Measurements from ENCODE around the gene MPZL1. TPM values are rescaled to one million over a fixed set of nuclear protein-coding genes. Genes with fewer than 3 reads are reported as not detected.

Gene MPZL1
- total and polyA plus RNA-seq, 2 of the 13 experiments (the other 11 are each of a cell fraction or from before 2014, with no cell fraction given), result 38.0 to 68.7 TPM

- intact Hi-C loops (cut with micrococcal nuclease; ENCODE audit: unreplicated experiment), result no loop called here
- Histone ChIP-seq H3K9me3 (ENCODE audit: low read length) (no peaks in the 10 kb centered on the region), H3K27me3 (ENCODE audit: control insufficient read depth in 1 of 2, insufficient read depth in 2 of 2, low read length in 2 of 2) (no peaks in the 10 kb centered on the region), H3K79me2 (ENCODE audit: insufficient read depth, low read length) (no peaks in the 10 kb centered on the region), H3K4me3 (replicated peaks in 1 of 3; ENCODE audit: insufficient read depth in 1 of 3, low read depth in 2 of 3, low read length in 3 of 3) (no peak overlapping the region), H3K9ac (ENCODE audit: insufficient read depth, low read depth, low read length) (no peak overlapping the region), H2AFZ (ENCODE audit: low read length) (no peak overlapping the region), H3K4me1 (ENCODE audit: insufficient read depth, low read length) (no peaks in the 10 kb centered on the region), H3K27ac (ENCODE audit: extremely low read length, insufficient read depth, low read length) (no peak overlapping the region), H3K4me2 (ENCODE audit: low read depth, low read length) (no peak overlapping the region), H4K20me1 (ENCODE audit: insufficient read depth, low read length) (no peaks in the 10 kb centered on the region), H3K36me3 (replicated peaks in 1 of 2; ENCODE audit: control insufficient read depth in 1 of 2, insufficient read depth in 2 of 2, low read length in 2 of 2) (peaks cover 7 to 75% of the 10 kb centered on the region in 2 experiments)
- in situ Hi-C loops (cut with HindIII; ENCODE audit: extremely low pct_ligation_motif_present, low pct_unique_long_range_greater_than_20kb), result no loop called here
- WGBS (ENCODE audit: low lambda C conversion rate), result 97% methylated on average over 4 of the region's 4 CpGs
- no TSS peak for BruUV-seq (replicated peaks)
- DNase-seq (ENCODE audit: low spot score), result no peak
- POLR2A ChIA-PET, result no interaction called here
- FAIRE-seq, result no peak
- ATAC-seq, result no peak
- CTCF ChIA-PET (ENCODE audit: low intra/inter-chr PET ratio, low total read pairs), result no interaction called here
- TF ChIP-seq, protein P1, sequence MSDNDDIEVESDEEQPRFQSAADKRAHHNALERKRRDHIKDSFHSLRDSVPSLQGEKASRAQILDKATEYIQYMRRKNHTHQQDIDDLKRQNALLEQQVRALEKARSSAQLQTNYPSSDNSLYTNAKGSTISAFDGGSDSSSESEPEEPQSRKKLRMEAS (IDR thresholded peaks at IDR 0.05), result no peak
- no peak for TF ChIP-seq REL (CRISPR knock-in tag; conservative IDR thresholded peaks at IDR 0.05)
- TF ChIP-seq ETS1 (CRISPR knock-in tag; IDR thresholded peaks at IDR 0.05), result no peak
- TF ChIP-seq, protein P2, sequence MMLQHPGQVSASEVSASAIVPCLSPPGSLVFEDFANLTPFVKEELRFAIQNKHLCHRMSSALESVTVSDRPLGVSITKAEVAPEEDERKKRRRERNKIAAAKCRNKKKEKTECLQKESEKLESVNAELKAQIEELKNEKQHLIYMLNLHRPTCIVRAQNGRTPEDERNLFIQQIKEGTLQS (CRISPR knock-in tag; IDR thresholded peaks at IDR 0.05), result no peak
- TF ChIP-seq NFKB2 (CRISPR knock-in tag; IDR thresholded peaks at IDR 0.05; ENCODE audit: borderline replicate concordance), result no peak
- no peak for TF ChIP-seq KMT2A (CRISPR knock-in tag; IDR thresholded peaks at IDR 0.05)
- no peak for TF ChIP-seq TEAD3 (CRISPR knock-in tag; optimal IDR thresholded peaks at IDR 0.05; ENCODE audit: borderline replicate concordance)
- no peak for TF ChIP-seq ZNF230 (CRISPR knock-in tag; IDR thresholded peaks at IDR 0.05)
- TF ChIP-seq ZNF354B (CRISPR knock-in tag; IDR thresholded peaks at IDR 0.05), result no peak
- TF ChIP-seq ISX (CRISPR knock-in tag; conservative IDR thresholded peaks at IDR 0.05), result no peak
- TF ChIP-seq, protein P3, sequence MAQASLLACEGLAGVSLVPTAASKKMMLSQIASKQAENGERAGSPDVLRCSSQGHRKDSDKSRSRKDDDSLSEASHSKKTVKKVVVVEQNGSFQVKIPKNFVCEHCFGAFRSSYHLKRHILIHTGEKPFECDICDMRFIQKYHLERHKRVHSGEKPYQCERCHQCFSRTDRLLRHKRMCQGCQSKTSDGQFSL (CRISPR knock-in tag; IDR thresholded peaks at IDR 0.05), result no peak
- no peak for TF ChIP-seq KDM3A (CRISPR knock-in tag; IDR thresholded peaks at IDR 0.05; ENCODE audit: low read depth)
- TF ChIP-seq PAF1 (CRISPR knock-in tag; IDR thresholded peaks at IDR 0.05), result no peak
- TF ChIP-seq TFAP4 (IDR thresholded peaks at IDR 0.05; ENCODE audit: borderline replicate concordance, low read depth), result no peak
- TF ChIP-seq, protein P4, sequence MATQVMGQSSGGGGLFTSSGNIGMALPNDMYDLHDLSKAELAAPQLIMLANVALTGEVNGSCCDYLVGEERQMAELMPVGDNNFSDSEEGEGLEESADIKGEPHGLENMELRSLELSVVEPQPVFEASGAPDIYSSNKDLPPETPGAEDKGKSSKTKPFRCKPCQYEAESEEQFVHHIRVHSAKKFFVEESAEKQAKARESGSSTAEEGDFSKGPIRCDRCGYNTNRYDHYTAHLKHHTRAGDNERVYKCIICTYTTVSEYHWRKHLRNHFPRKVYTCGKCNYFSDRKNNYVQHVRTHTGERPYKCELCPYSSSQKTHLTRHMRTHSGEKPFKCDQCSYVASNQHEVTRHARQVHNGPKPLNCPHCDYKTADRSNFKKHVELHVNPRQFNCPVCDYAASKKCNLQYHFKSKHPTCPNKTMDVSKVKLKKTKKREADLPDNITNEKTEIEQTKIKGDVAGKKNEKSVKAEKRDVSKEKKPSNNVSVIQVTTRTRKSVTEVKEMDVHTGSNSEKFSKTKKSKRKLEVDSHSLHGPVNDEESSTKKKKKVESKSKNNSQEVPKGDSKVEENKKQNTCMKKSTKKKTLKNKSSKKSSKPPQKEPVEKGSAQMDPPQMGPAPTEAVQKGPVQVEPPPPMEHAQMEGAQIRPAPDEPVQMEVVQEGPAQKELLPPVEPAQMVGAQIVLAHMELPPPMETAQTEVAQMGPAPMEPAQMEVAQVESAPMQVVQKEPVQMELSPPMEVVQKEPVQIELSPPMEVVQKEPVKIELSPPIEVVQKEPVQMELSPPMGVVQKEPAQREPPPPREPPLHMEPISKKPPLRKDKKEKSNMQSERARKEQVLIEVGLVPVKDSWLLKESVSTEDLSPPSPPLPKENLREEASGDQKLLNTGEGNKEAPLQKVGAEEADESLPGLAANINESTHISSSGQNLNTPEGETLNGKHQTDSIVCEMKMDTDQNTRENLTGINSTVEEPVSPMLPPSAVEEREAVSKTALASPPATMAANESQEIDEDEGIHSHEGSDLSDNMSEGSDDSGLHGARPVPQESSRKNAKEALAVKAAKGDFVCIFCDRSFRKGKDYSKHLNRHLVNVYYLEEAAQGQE (IDR thresholded peaks at IDR 0.05; ENCODE audit: borderline replicate concordance in 1 of 2, low read depth in 1 of 2, low read length in 2 of 2), result no peak
- no peak for TF ChIP-seq FOXP1 (IDR thresholded peaks at IDR 0.05)
- no peak for TF ChIP-seq FOXP1 (CRISPR knock-in tag; IDR thresholded peaks at IDR 0.05)
These were observed 50.7 kb downstream of the MPZL1 start for GRCh38 chr1:167772436-167772835.
